Fibroblast of peridontal ligament (primary cell): Measurements from ENCODE around the gene APC2.
A peak's percentile ranks its signal among the peaks of the same experiment; 100 is the strongest.
"Not testable (repeated sequence)": the region's sequence is repeated elsewhere in the genome, so short reads cannot be mapped to it uniquely, and the experiment has no call there.

ENCODE experiments used
- DNase-seq: peaks from one replicate; pipeline ENCODE4 v3.0.0-alpha.2; 2010; ENCODE audit errors: extremely low read depth

APC2 gene

DNA sequence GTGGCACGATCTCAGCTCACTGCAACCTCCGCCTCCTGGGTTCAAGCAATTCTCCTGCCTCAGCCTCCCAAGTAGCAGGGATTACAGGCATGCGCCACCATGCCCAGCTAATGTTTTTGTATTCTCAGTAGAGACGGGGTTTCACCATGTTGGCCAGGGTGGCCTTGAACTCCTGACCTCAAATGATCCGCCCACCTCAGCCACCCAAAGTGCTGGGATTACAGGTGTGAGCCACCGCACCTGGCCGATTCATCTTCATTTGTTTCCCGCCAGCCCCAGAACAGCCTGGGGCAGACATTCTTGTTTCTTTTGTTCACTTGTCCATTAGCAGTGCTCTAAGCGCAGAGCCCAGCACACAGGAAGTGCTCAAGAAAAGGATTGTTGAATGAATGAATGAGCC lies 27.1 kb downstream of the APC2 start:
- DNase-seq = not testable (repeated sequence)

DNA sequence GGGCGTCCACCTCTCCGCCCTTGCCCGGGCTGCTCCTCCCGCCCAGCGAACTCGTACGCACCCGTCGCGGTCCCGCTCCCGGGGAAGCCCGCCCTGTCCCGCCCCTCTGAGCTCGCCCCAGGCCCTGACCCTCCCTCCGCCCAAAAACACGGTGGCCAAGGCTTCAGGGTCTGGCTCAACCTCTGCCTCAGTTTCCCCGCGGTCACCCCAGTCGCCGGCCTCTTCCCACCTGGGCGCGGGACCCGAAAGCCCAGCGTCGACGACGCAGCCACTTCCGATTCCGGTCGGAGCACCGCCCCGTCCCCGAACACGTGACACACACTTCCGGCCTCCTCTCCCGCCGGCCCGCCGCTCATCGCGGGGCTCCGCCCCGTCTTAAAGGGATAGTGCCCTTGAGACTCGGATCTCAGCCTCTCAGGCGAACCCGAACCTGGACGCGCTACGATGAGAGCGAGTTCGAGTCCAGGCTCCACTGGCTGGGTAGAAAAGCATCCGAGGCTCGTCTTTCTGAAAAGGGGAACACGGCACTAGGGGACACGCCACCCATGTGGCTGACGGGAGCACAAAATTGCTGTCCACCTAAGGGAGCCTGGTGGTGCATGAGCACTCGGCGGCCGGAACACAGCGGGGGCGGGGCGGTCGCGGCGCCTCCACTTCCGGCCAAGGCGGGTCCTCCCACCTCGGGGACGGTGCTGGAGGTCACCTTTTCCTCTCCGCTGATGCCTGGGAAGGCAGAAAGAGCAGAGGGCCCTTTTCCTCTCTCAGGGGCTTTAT lies 29.2 kb downstream of the APC2 start, which contains the start of gene C19orf25:
C19orf25 (minus strand) TSS at position 282 of the 774 bp plus-strand sequence. CDS start 312 bp downstream, outside the sequence.
- DNase-seq = peak; percentile 88

- DNase-seq = no peak
Measured at GRCh38 chr19:1481224-1481892, 31.4 kb downstream of the APC2 start.

DNA sequence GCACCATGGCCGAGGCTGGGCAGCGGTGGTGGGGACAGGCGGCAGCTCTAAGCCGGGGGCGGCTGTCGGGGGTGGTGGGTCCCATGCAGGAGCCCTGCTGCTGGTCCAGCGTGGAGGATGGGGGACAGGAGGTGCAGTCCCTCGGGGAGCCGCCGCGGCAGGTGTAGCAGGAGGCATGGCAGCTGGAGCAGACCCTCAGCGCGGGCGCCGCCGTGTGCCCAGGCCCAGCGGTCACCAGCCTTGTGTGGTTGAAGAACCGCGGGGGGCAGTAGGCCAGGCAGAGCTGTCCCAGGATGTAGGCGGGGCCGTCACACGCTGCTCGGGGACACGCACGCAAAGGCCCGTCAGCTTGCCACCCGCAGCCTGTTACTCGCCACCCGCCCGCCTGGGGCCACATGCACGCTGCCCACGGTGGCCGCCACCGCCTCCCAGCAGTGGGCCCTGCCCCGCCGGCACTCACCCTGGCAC lies 32.0 kb downstream of the APC2 start:
- DNase-seq = no peak

- no peak for DNase-seq
Measured at GRCh38 chr19:1482361-1483130, 32.6 kb downstream of the APC2 start.

DNA sequence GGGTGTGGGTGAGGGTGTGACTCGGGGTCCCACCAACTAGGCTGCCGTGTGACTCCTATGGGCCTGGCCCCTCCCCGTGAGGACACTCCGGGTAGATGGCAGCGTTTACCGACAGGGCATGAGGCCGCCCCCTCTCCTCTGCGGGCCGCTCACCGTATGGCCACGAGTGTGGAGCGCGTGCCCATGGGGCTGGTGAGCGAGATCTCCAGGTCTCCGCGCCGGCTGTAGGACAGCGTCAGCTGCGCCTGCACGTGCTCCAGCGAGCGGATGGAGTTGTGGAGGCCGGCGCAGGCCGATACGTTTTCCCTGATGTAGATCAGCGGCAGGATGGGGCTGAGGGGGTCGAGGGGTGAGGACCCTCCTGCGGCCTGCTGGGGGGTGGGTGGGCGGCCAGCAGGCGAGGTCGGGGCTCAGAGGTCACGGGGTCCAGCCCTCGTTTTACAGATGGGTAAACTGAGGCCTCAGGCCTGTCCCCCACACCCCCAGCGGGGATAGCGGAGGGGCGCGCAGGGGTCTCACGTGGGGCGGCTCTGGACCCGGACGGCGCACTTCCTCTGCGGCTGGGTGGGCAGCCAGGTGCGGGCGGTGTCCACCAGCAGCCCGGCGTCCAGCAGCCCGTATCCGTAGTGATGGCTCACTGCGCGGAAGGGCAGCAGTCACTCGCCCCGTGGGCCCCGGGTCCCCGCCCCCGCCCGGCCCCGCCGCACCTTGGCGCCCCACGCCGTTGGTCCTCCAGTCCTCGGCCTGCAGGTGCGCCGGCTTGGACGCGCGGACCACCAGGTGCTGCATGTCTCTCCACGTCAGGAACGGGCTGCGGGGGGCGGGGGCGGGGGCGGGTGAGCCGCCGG lies 33.4 kb downstream of the APC2 start:
- DNase-seq = no peak

GRCh38 chr19:1483979-1484428 lies 34.1 kb downstream of the APC2 start:
- no peak for DNase-seq

GRCh38 chr19:1486720-1487575 lies 37.0 kb downstream of the APC2 start:
- no peak for DNase-seq

GRCh38 chr19:1487576-1488281 lies 37.8 kb downstream of the APC2 start:
- no peak for DNase-seq

- DNase-seq = no peak
Measured at GRCh38 chr19:1488282-1488601, 38.3 kb downstream of the APC2 start.

- DNase-seq = no peak
Measured at GRCh38 chr19:1489463-1490310, 39.8 kb downstream of the APC2 start.

- DNase-seq = peak; percentile 99
Measured at GRCh38 chr19:1490311-1491113, 40.6 kb downstream of the APC2 start, which contains the start of gene PCSK4. Gene PCSK4 (minus strand): TSS chr19:1490350. CDS start chr19:1490346, 4 bp downstream.

DNA sequence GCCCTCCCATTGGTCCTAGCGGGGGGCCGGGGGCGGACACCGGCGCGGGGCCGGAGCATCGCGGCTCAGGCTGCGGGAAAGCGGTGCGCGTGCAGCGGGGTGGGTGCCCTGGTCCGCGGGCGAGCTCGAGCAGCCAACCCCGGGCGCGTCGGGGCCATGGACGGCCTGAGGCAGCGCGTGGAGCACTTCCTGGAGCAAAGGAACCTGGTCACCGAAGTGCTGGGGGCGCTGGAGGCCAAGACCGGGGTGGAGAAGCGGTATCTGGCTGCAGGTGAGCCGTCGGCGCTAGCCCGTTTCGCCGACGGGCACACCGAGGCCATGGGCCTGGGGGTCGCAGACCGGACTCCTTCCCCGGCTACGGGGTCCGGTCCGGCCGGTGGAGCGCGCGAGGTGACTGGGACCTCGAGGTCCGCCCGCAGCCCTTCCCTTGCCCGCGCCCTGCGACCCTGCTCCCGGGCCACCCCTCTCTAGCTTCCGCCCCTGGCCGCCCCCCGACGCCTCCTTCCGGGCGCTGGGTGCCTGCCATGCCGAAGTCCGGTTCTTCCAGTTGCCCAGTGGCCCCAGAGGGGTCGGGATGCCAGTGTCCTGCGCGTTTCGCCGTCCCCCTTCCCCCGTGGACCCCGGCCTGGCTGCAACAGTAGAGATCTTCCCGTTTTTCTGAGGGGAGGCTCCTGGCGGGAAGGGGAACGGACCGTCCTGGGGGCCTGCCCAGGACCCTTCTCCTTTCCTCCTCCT lies 41.4 kb downstream of the APC2 start, which contains the start of gene REEP6:
REEP6 (plus strand) TSS at position 68 of the 735 bp plus-strand sequence; CDS start at position 157, 89 bp downstream.
- no peak for DNase-seq

DNA sequence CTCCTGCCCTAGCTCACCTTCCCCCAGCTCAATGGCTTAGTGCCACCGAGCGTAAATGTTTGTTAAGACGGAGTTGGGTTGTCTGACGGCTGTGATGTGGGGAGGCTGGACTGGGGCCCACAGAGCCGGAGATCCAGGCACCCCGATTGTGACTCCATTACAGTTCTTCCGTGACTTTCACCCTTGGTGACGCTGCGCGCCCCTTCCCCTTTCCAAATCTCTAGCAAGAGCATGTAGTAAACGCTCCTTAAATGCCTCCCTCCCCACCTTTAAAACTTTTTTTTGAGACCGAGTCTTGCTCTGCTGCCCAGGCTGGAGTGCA lies 41.9 kb downstream of the APC2 start:
- no peak for DNase-seq

DNA sequence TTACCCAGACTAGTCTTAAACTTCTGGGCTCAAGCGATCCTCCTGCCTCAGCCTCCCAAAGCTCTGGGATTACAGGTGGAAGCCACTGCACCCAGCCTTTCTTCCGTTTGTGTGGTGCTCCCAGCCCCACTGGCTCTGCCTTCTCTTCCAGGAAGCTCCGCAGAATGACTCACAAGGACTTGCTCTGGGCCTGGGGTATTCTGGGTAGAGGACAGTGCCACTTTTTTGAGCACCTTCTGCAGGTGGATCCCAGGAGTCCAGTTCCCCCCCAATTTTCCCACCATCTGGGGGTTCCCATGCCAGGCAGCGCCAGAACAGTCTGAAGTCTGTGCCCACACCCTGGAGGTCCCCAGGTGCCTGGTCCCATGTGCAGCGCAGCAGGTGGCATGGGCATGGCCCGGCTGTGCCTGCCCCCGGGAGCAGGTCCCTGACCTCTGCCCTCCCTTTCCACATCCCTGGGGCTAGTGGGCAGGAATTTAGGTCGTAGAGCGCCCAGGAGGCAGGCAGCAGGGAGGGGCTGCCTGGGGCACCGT lies 42.6 kb downstream of the APC2 start:
- DNase-seq = no peak

DNA sequence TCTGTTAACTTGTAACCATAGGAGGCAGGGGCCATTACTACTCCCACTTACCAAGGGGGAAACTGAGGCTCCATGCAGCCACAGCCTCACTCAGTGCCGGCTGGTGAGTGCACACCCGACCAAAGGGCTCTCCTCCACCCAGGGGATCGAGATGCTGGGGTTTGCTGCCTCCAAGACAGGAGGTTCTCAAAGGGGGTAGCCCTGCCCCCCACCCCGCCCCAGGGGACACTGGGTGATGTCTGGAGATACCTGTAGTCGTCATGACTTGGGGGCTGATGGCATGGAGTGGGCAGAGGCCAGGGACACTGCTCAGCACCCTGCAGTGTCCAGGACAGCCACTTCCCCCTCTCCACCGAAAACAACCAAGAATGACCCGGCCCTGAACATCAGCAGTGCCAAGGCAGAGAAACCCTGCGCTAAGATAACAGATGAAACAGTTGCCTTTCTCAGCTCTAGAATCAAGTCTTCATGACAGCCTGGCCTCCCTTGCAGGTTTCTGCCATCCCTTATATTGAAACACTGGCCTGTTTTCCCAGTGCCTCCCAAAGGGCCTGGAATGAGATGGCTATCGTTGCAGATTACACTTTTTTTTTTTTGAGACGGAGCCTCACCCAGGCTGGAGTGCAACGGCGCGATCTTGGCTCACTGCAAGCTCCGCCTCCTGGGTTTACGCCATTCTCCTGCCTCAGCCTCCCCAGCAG lies 44.3 kb downstream of the APC2 start:
- no peak for DNase-seq
